Gastrocnemius medialis (tissue), 4 donors: ENCODE data around the gene CPA4.

Source experiments
- CTCF ChIP-seq, 5 experiments: fragments of 450-650 bp in 3 of 5; fragments of 200-600 bp in 2 of 5; sonication (generic) in 2 of 5; IDR thresholded peaks in 4 of 5; conservative IDR thresholded peaks in 1 of 5; 1 replicate in 4 of 5; 2 replicates in 1 of 5; pipeline ENCODE4 v1.5.1; 2016 to 2019; ENCODE audit warnings: antibody characterized with exemption in 5 of 5, mild to moderate bottlenecking in 3 of 5, moderate library complexity in 3 of 5
- POLR2A ChIP-seq, 2 donors: fragments of 450-650 bp; IDR thresholded peaks; one replicate each; pipeline ENCODE4 v1.6.1; 2017; ENCODE audit warnings: antibody characterized with exemption in 2 of 2, mild to moderate bottlenecking in 2 of 2, moderate library complexity in 2 of 2

GRCh38 chr7:130276796-130277762 lies 15.9 kb upstream of the CPA4 start:
- TF ChIP-seq CTCF (IDR thresholded peaks at IDR 0.05 in 4 of 5, conservative IDR thresholded peaks at IDR 0.05 in 1 of 5) (no peak), POLR2A (IDR thresholded peaks at IDR 0.05) (no peak)
